ENCODE data around the gene IMMP2L.
"Not testable (repeated sequence)": the region's sequence is repeated elsewhere in the genome, so short reads cannot be mapped to it uniquely, and the experiment has no call there.

IMMP2L gene

DNA sequence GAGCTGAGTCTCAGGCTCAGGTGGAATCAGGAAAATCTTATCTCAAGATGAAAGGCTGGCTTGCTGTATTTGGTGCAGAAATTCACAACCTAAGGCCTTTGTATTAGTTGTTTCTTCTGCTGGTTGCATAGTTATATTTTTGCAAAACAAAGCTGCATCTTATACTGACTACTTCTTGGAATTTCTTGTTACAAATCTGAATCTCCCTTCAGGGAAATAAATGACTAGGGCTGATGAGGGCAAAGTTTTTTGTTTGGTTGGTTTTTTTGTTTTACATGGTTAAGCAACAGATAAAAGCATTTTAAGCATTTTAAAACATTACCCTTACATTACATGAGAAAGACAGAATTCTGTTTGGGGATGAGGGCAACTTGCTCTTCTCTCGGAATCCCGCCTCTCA is 485.3 kb downstream of the IMMP2L start:
- Histone ChIP-seq H3K9ac (ENCODE audit: low read length in 2 of 2) (no peak overlapping the region), H3K27me3 (ENCODE audit: control insufficient read depth in 1 of 2, insufficient read depth in 2 of 2, low read length in 2 of 2) (no peaks in the 10 kb centered on the region), H3K4me1 (ENCODE audit: control insufficient read depth, insufficient read depth, low read length) (no peaks in the 10 kb centered on the region), H3K4me3 (ENCODE audit: low read length in 2 of 2) (no peak overlapping the region), H3K27ac (ENCODE audit: low read length) (no peak overlapping the region), H3K9me3 (ENCODE audit: control insufficient read depth in 2 of 2, low read length in 2 of 2) (no peaks in the 10 kb centered on the region), H3K36me3 (ENCODE audit: control insufficient read depth in 2 of 2, insufficient read depth in 2 of 2, low read length in 2 of 2) (no peaks in the 10 kb centered on the region)

DNA sequence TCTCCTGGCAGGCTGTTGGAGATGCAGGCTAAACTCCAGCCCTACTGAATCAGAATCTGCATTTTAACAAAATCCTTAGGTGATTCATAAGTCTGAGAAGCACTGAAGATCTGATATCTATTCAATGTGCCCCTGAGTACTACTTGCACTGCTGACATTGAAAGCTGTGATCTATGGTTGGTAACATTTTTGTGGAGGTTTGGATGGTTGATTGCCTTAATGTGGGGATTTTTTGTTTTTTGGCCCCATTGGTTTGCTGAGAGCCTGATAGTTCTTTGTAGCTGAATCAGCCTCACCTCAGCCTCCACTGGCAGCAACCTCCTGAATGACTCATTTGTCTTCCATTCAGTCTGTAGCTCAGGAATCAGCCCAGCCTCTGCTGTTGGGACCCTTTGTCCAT is 486.1 kb downstream of the IMMP2L start:
- Histone ChIP-seq H3K4me1 (ENCODE audit: control insufficient read depth, insufficient read depth, low read length) (no peaks in the 10 kb centered on the region), H3K4me3 (ENCODE audit: low read length in 2 of 2) (no peak overlapping the region), H3K9me3 (ENCODE audit: control insufficient read depth in 2 of 2, low read length in 2 of 2) (no peaks in the 10 kb centered on the region), H3K27me3 (ENCODE audit: control insufficient read depth in 1 of 2, insufficient read depth in 2 of 2, low read length in 2 of 2) (no peaks in the 10 kb centered on the region), H3K27ac (ENCODE audit: low read length) (no peak overlapping the region), H3K36me3 (ENCODE audit: control insufficient read depth in 2 of 2, insufficient read depth in 2 of 2, low read length in 2 of 2) (no peaks in the 10 kb centered on the region), H3K9ac (ENCODE audit: low read length in 2 of 2) (no peak overlapping the region)

DNA sequence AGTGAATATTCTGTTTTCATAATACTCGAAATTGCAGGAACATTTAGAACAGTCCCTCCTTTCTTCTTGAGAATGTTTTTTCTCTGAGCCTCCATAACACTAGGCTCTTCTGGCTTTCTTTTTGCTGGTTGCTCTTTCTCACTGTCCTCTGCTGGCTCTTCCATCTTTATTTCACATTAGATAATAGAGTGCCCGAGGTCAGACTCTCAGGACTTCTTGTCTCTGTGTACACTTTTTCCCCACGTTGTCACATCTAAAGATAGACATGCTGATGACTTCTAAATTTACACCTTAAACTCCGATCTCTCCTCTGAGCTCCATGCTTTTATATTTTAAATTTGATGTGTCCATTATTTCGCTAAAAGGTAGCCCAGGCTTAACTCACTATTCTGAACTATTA is 486.8 kb downstream of the IMMP2L start:
- H3K4me1 ChIP-seq (ENCODE audit: control insufficient read depth, insufficient read depth, low read length) = no peaks in the 10 kb centered on the region
- no peaks in the 10 kb centered on the region for H3K36me3 ChIP-seq (ENCODE audit: control insufficient read depth in 2 of 2, insufficient read depth in 2 of 2, low read length in 2 of 2)
- H3K27me3 ChIP-seq (ENCODE audit: control insufficient read depth in 1 of 2, insufficient read depth in 2 of 2, low read length in 2 of 2) = no peaks in the 10 kb centered on the region
- H3K27ac ChIP-seq (ENCODE audit: low read length) = no peak overlapping the region
- H3K4me3 ChIP-seq (ENCODE audit: low read length in 2 of 2) = no peak overlapping the region
- H3K9ac ChIP-seq (ENCODE audit: low read length in 2 of 2) = no peak overlapping the region
- no peaks in the 10 kb centered on the region for H3K9me3 ChIP-seq (ENCODE audit: control insufficient read depth in 2 of 2, low read length in 2 of 2)

GRCh38 chr7:111074748-111075146 is 487.5 kb downstream of the IMMP2L start:
- Histone ChIP-seq H3K27me3 (ENCODE audit: control insufficient read depth in 1 of 2, insufficient read depth in 2 of 2, low read length in 2 of 2) (no peaks in the 10 kb centered on the region), H3K9ac (ENCODE audit: low read length in 2 of 2) (no peak overlapping the region), H3K9me3 (ENCODE audit: control insufficient read depth in 2 of 2, low read length in 2 of 2) (no peaks in the 10 kb centered on the region), H3K4me1 (ENCODE audit: control insufficient read depth, insufficient read depth, low read length) (no peaks in the 10 kb centered on the region), H3K27ac (ENCODE audit: low read length) (no peak overlapping the region), H3K4me3 (ENCODE audit: low read length in 2 of 2) (no peak overlapping the region), H3K36me3 (ENCODE audit: control insufficient read depth in 2 of 2, insufficient read depth in 2 of 2, low read length in 2 of 2) (no peaks in the 10 kb centered on the region)

DNA sequence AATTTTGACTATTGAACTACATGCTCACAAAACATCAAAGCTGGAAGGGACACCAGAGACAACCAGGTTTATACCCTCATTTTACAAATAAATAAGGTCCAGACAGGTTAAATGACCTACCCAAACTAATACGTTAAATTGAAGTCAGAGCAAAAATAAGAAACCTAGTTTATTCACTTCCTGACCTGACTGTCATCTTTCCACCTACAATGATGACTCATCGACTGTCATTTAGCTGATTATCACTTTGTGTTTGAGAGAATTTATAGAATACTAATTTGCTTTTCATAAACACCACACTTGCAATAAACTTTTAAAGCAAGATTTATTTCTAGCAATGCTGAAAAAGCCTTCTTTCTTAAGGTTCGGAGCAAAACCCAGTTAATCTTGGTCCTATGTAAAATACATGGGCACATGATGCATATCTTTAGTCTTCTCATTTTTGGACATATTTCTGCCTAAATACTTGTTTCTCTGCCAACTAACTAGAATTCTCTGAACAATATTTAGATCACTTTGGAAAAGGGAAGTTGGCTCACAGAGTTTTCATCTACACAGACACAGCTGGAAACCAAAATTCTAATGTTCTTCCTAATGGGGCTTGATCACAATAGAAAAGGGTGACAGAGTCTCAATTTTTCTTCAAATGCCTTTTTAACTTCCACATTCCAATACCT is 488.1 kb downstream of the IMMP2L start:
- no peak overlapping the region for H3K9ac ChIP-seq (ENCODE audit: low read length in 2 of 2)
- no peaks in the 10 kb centered on the region for H3K36me3 ChIP-seq (ENCODE audit: control insufficient read depth in 2 of 2, insufficient read depth in 2 of 2, low read length in 2 of 2)
- H3K9me3 ChIP-seq (ENCODE audit: control insufficient read depth in 2 of 2, low read length in 2 of 2) = no peaks in the 10 kb centered on the region
- H3K4me3 ChIP-seq (ENCODE audit: low read length in 2 of 2) = no peak overlapping the region
- no peaks in the 10 kb centered on the region for H3K4me1 ChIP-seq (ENCODE audit: control insufficient read depth, insufficient read depth, low read length)
- no peaks in the 10 kb centered on the region for H3K27me3 ChIP-seq (ENCODE audit: control insufficient read depth in 1 of 2, insufficient read depth in 2 of 2, low read length in 2 of 2)
- H3K27ac ChIP-seq (ENCODE audit: low read length) = no peak overlapping the region

DNA sequence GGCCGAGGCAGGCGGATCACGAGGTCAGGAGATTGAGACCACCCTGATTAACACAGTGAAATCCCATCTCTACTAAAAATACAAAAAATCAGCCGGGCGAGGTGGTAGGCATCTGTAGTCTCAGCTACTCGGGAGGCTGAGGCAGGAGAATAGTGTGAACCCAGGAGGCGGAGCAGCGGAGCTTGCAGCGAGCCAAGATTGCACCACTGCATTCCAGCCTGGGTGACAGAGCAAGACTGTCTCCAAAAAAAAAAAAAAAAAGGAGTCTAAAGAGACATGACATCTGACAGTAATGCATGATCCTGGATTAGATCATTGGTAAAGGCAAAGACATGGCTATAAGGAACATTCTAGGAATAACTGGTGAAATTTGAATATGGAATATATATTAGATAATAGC is 489.6 kb downstream of the IMMP2L start:
- not testable (repeated sequence) for H3K9me3 ChIP-seq (ENCODE audit: control insufficient read depth in 2 of 2, low read length in 2 of 2); H3K27me3 ChIP-seq (ENCODE audit: control insufficient read depth in 1 of 2, insufficient read depth in 2 of 2, low read length in 2 of 2); H3K27ac ChIP-seq (ENCODE audit: low read length); H3K9ac ChIP-seq (ENCODE audit: low read length in 2 of 2); H3K36me3 ChIP-seq (ENCODE audit: control insufficient read depth in 2 of 2, insufficient read depth in 2 of 2, low read length in 2 of 2); H3K4me1 ChIP-seq (ENCODE audit: control insufficient read depth, insufficient read depth, low read length); H3K4me3 ChIP-seq (ENCODE audit: low read length in 2 of 2)

GRCh38 chr7:111071556-111071955 is 490.7 kb downstream of the IMMP2L start:
- no peak overlapping the region for H3K9ac ChIP-seq (ENCODE audit: low read length in 2 of 2)
- H3K36me3 ChIP-seq (ENCODE audit: control insufficient read depth in 2 of 2, insufficient read depth in 2 of 2, low read length in 2 of 2) = no peaks in the 10 kb centered on the region
- no peak overlapping the region for H3K27ac ChIP-seq (ENCODE audit: low read length)
- H3K4me1 ChIP-seq (ENCODE audit: control insufficient read depth, insufficient read depth, low read length) = no peaks in the 10 kb centered on the region
- H3K9me3 ChIP-seq (ENCODE audit: control insufficient read depth in 2 of 2, low read length in 2 of 2) = no peaks in the 10 kb centered on the region
- no peak overlapping the region for H3K4me3 ChIP-seq (ENCODE audit: low read length in 2 of 2)
- no peaks in the 10 kb centered on the region for H3K27me3 ChIP-seq (ENCODE audit: control insufficient read depth in 1 of 2, insufficient read depth in 2 of 2, low read length in 2 of 2)

DNA sequence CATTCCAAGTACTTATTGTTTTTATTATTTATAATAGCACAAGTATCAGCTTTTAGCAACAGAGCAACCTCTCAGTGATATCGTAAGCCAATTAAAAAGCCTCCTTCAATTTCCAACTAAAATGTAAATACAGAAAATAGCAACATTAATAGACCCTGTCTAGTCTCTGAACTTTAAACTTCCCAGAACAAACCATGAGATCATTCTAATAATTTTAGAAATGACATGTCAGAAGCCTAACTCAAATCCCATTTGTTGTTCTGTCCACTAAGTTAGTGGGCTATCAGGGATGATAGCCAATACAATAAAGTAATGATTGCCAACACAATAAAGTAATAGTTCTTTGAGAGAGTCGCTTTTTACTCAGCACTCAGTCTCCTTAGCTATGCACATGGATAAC is 493.7 kb downstream of the IMMP2L start:
- H3K9me3 ChIP-seq (ENCODE audit: control insufficient read depth in 2 of 2, low read length in 2 of 2) = no peaks in the 10 kb centered on the region
- no peak overlapping the region for H3K27ac ChIP-seq (ENCODE audit: low read length)
- H3K4me1 ChIP-seq (ENCODE audit: control insufficient read depth, insufficient read depth, low read length) = no peaks in the 10 kb centered on the region
- no peaks in the 10 kb centered on the region for H3K36me3 ChIP-seq (ENCODE audit: control insufficient read depth in 2 of 2, insufficient read depth in 2 of 2, low read length in 2 of 2)
- no peaks in the 10 kb centered on the region for H3K27me3 ChIP-seq (ENCODE audit: control insufficient read depth in 1 of 2, insufficient read depth in 2 of 2, low read length in 2 of 2)
- no peak overlapping the region for H3K9ac ChIP-seq (ENCODE audit: low read length in 2 of 2)
- no peak overlapping the region for H3K4me3 ChIP-seq (ENCODE audit: low read length in 2 of 2)

GRCh38 chr7:111067682-111068081 is 494.6 kb downstream of the IMMP2L start:
- H3K4me3 ChIP-seq (ENCODE audit: low read length in 2 of 2) = no peak overlapping the region
- H3K9me3 ChIP-seq (ENCODE audit: control insufficient read depth in 2 of 2, low read length in 2 of 2) = no peaks in the 10 kb centered on the region
- no peaks in the 10 kb centered on the region for H3K4me1 ChIP-seq (ENCODE audit: control insufficient read depth, insufficient read depth, low read length)
- H3K36me3 ChIP-seq (ENCODE audit: control insufficient read depth in 2 of 2, insufficient read depth in 2 of 2, low read length in 2 of 2) = no peaks in the 10 kb centered on the region
- no peak overlapping the region for H3K27ac ChIP-seq (ENCODE audit: low read length)
- no peak overlapping the region for H3K9ac ChIP-seq (ENCODE audit: low read length in 2 of 2)
- H3K27me3 ChIP-seq (ENCODE audit: control insufficient read depth in 1 of 2, insufficient read depth in 2 of 2, low read length in 2 of 2) = no peaks in the 10 kb centered on the region

DNA sequence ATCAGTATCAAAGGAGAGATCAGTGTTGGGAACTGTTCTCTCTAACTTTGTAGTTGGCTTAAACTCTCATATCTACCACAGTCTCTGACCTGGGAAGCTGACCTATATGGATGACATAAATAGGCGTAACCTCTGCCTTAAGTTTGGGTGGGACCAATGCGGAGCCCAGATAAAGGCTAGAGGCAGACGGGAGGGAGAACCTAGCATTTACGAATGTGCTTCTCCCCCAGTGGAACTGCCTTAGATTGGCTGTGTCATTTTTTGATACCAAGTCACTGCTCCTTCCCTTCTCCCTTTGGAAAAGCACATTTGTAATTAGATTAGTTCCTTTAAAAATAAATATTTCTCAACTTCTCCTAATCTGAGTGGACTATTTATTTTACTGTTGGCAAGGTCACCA is 495.0 kb downstream of the IMMP2L start:
- H3K4me1 ChIP-seq (ENCODE audit: control insufficient read depth, insufficient read depth, low read length) = no peaks in the 10 kb centered on the region
- H3K9ac ChIP-seq (ENCODE audit: low read length in 2 of 2) = no peak overlapping the region
- no peaks in the 10 kb centered on the region for H3K36me3 ChIP-seq (ENCODE audit: control insufficient read depth in 2 of 2, insufficient read depth in 2 of 2, low read length in 2 of 2)
- no peaks in the 10 kb centered on the region for H3K9me3 ChIP-seq (ENCODE audit: control insufficient read depth in 2 of 2, low read length in 2 of 2)
- H3K4me3 ChIP-seq (ENCODE audit: low read length in 2 of 2) = no peak overlapping the region
- no peak overlapping the region for H3K27ac ChIP-seq (ENCODE audit: low read length)
- H3K27me3 ChIP-seq (ENCODE audit: control insufficient read depth in 1 of 2, insufficient read depth in 2 of 2, low read length in 2 of 2) = no peaks in the 10 kb centered on the region

DNA sequence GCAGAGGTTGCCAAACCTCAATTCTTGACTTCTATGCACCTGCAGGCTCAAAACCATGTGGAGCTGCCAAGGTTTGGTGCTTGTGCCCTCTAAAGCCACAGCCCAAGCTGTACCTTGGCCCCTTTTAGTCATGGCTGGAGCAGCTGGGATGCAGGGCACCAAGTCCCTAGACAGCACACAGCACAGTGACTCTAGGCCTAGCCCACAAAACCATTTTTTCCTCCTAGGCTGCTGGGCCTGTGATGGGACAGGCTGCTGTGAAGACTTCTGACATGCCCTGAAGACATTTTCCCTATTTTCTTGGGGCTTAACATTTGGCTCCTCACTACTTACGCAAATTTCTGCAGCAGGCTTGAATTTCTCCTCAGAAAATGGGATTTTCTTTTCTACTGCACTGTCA is 499.1 kb downstream of the IMMP2L start:
- H3K4me3 ChIP-seq (ENCODE audit: low read length in 2 of 2) = no peak overlapping the region
- H3K4me1 ChIP-seq (ENCODE audit: control insufficient read depth, insufficient read depth, low read length) = no peaks in the 10 kb centered on the region
- H3K36me3 ChIP-seq (ENCODE audit: control insufficient read depth in 2 of 2, insufficient read depth in 2 of 2, low read length in 2 of 2) = no peaks in the 10 kb centered on the region
- no peak overlapping the region for H3K27ac ChIP-seq (ENCODE audit: low read length)
- H3K9me3 ChIP-seq (ENCODE audit: control insufficient read depth in 2 of 2, low read length in 2 of 2) = no peaks in the 10 kb centered on the region
- H3K9ac ChIP-seq (ENCODE audit: low read length in 2 of 2) = no peak overlapping the region
- no peaks in the 10 kb centered on the region for H3K27me3 ChIP-seq (ENCODE audit: control insufficient read depth in 1 of 2, insufficient read depth in 2 of 2, low read length in 2 of 2)
